GM18868 (cell line): ENCODE results near the gene HADHB.

ENCODE experiments used
- ATAC-seq: cut with Tn5 transposase; IDR thresholded peaks from one replicate; pipeline ENCODE4 v1.9.1; 2021; ENCODE audit warnings: mild to moderate bottlenecking, moderate library complexity; ENCODE audit not compliant: unreplicated experiment

HADHB gene

GRCh38 chr2:26244309-26245230, at the start of gene HADHB, which contains the start of gene HADHA:
Gene HADHB (plus strand): TSS chr2:26244939. CDS start chr2:26254255, 9,316 bp downstream.
Gene HADHA (minus strand): TSS chr2:26244632. CDS start chr2:26244596, 36 bp downstream.
- ATAC-seq: peak; percentile 61

- ATAC-seq: no peak
Observed at GRCh38 chr2:26195040-26195984, 49.4 kb upstream of the HADHB start.

- no peak for ATAC-seq
Observed at GRCh38 chr2:26196683-26197418, 47.9 kb upstream of the HADHB start.

GRCh38 chr2:26197516-26197915, 47.2 kb upstream of the HADHB start:
- ATAC-seq: no peak

GRCh38 chr2:26202981-26203490, 41.7 kb upstream of the HADHB start:
- no peak for ATAC-seq

GRCh38 chr2:26203906-26204305, 40.8 kb upstream of the HADHB start:
- no peak for ATAC-seq

GRCh38 chr2:26212011-26212410, 32.7 kb upstream of the HADHB start:
- ATAC-seq: no peak

GRCh38 chr2:26214759-26215158, 30.0 kb upstream of the HADHB start:
- ATAC-seq: no peak

GRCh38 chr2:26215833-26216232, 28.9 kb upstream of the HADHB start:
- no peak for ATAC-seq

GRCh38 chr2:26216587-26216986, 28.2 kb upstream of the HADHB start:
- ATAC-seq: no peak

- no peak for ATAC-seq
Observed at GRCh38 chr2:26217720-26218119, 27.0 kb upstream of the HADHB start.

- ATAC-seq: no peak
Observed at GRCh38 chr2:26223018-26223417, 21.7 kb upstream of the HADHB start.

- no peak for ATAC-seq
Observed at GRCh38 chr2:26224095-26224494, 20.6 kb upstream of the HADHB start.

GRCh38 chr2:26229595-26229994, 15.1 kb upstream of the HADHB start:
- ATAC-seq: no peak

GRCh38 chr2:26230806-26231205, 13.9 kb upstream of the HADHB start:
- no peak for ATAC-seq

- ATAC-seq: no peak
Observed at GRCh38 chr2:26235089-26235488, 9.7 kb upstream of the HADHB start.

- ATAC-seq: no peak
Observed at GRCh38 chr2:26237868-26238267, 6.9 kb upstream of the HADHB start.

- no peak for ATAC-seq
Observed at GRCh38 chr2:26238311-26238958, 6.3 kb upstream of the HADHB start.

- no peak for ATAC-seq
Observed at GRCh38 chr2:26241928-26242436, 2.8 kb upstream of the HADHB start.
